Left ventricle myocardium inferior (tissue), 1 donor: ENCODE data around the gene ERC1. TPM values are rescaled to one million over a fixed set of nuclear protein-coding genes. Genes with fewer than 3 reads are reported as not detected.

Experiments used
- DNase-seq: peaks from one replicate; pipeline ENCODE4 v3.0.0-alpha.2; 2020
- H3K27ac ChIP-seq: fragments of 200-600 bp; replicated peaks from 2 replicates; pipeline ENCODE4 v1.8.0; 2021
- H3K27me3 ChIP-seq: fragments of 200-600 bp; 2 replicates; pipeline ENCODE4 v1.8.0; 2021; ENCODE audit warnings: low read depth
- H3K36me3 ChIP-seq: fragments of 200-600 bp; 2 replicates; pipeline ENCODE4 v1.8.0; 2021
- H3K4me1 ChIP-seq: fragments of 200-600 bp; 2 replicates; pipeline ENCODE4 v1.8.0; 2021
- H3K4me3 ChIP-seq: fragments of 200-600 bp; 2 replicates; pipeline ENCODE4 v1.8.0; 2021; ENCODE audit warnings: mild to moderate bottlenecking, moderate library complexity
- H3K9me3 ChIP-seq: fragments of 200-600 bp; replicated peaks from 2 replicates; pipeline ENCODE4 v1.8.0; 2021
- intact Hi-C: fragments of 100-400 bp; cut with micrococcal nuclease; formaldehyde crosslinking; loops from one replicate; pipeline ENCODE4 v1.11.0; 2022
- total RNA-seq: library from RNA; stranded (reverse); fragmentation: NEBNext Ultra II Directional; extraction: Animal tissue kit (Norgen Biotek cat#: 25700); gene quantifications from one replicate; pipeline ENCODE4 v1.2.1, GENCODE V29; 2021
- TF ChIP-seq, protein P1 (sequence below): fragments of 200-600 bp; IDR thresholded peaks from 2 replicates; pipeline ENCODE4 v1.8.0; 2021; ENCODE audit warnings: antibody characterized with exemption, mild to moderate bottlenecking, borderline replicate concordance
- donor health status: DM: no; HTN: yes; CAD: no; lungs with severe emphysema.

The ERC1 gene
- total RNA-seq, 1 donor from 2014 or later, result 50.8 TPM

DNA sequence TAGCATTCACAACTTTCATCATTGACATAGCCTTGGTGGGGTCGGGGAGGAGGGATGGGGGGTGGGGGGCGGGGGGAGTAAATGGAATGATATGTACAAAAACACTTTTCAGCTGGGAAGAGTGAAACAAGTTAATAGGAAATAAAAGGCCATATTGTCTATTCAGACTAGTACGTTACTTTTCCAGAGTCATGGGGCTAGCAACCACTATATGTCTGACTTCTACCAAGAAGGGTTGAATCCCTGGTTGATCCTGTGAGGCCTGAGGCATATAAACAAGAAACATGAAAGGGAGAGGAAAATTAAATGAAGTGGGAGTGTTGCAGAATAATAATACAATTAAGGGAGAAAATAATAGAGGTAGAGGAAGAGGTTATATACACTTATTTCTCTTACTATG lies 225.5 kb downstream of the ERC1 start:
- H3K27ac ChIP-seq, result peak overlapping the region; percentile 85
- no peaks in the 10 kb centered on the region for H3K36me3 ChIP-seq
- DNase-seq, result no peak
- H3K4me1 ChIP-seq, result peaks cover 82% of the 10 kb centered on the region
- no peaks in the 10 kb centered on the region for H3K27me3 ChIP-seq
- intact Hi-C loops, result no loop called here
- no peak overlapping the region for H3K4me3 ChIP-seq
- no peaks in the 10 kb centered on the region for H3K9me3 ChIP-seq
- TF ChIP-seq, protein P1, sequence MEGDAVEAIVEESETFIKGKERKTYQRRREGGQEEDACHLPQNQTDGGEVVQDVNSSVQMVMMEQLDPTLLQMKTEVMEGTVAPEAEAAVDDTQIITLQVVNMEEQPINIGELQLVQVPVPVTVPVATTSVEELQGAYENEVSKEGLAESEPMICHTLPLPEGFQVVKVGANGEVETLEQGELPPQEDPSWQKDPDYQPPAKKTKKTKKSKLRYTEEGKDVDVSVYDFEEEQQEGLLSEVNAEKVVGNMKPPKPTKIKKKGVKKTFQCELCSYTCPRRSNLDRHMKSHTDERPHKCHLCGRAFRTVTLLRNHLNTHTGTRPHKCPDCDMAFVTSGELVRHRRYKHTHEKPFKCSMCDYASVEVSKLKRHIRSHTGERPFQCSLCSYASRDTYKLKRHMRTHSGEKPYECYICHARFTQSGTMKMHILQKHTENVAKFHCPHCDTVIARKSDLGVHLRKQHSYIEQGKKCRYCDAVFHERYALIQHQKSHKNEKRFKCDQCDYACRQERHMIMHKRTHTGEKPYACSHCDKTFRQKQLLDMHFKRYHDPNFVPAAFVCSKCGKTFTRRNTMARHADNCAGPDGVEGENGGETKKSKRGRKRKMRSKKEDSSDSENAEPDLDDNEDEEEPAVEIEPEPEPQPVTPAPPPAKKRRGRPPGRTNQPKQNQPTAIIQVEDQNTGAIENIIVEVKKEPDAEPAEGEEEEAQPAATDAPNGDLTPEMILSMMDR, result no peak

- no peaks in the 10 kb centered on the region for H3K9me3 ChIP-seq
- no peak for DNase-seq
- H3K36me3 ChIP-seq, result no peaks in the 10 kb centered on the region
- H3K4me1 ChIP-seq, result peaks cover 78% of the 10 kb centered on the region
- peak overlapping the region; percentile 15 for H3K4me3 ChIP-seq
- TF ChIP-seq, protein P1, result no peak
- H3K27me3 ChIP-seq, result no peaks in the 10 kb centered on the region
- intact Hi-C loops, result no loop called here
- peak overlapping the region; percentile 85 for H3K27ac ChIP-seq
Measured at GRCh38 chr12:1217191-1217949, 226.3 kb downstream of the ERC1 start.

- H3K27ac ChIP-seq, result peak overlapping the region; percentile 85
- intact Hi-C loops, result no loop called here
- TF ChIP-seq, protein P1, result no peak
- DNase-seq, result no peak
- H3K27me3 ChIP-seq, result no peaks in the 10 kb centered on the region
- no peaks in the 10 kb centered on the region for H3K9me3 ChIP-seq
- H3K4me3 ChIP-seq, result peak overlapping the region; percentile 15
- peaks cover 72% of the 10 kb centered on the region for H3K4me1 ChIP-seq
- H3K36me3 ChIP-seq, result no peaks in the 10 kb centered on the region
Measured at GRCh38 chr12:1218369-1218768, 227.3 kb downstream of the ERC1 start.

DNA sequence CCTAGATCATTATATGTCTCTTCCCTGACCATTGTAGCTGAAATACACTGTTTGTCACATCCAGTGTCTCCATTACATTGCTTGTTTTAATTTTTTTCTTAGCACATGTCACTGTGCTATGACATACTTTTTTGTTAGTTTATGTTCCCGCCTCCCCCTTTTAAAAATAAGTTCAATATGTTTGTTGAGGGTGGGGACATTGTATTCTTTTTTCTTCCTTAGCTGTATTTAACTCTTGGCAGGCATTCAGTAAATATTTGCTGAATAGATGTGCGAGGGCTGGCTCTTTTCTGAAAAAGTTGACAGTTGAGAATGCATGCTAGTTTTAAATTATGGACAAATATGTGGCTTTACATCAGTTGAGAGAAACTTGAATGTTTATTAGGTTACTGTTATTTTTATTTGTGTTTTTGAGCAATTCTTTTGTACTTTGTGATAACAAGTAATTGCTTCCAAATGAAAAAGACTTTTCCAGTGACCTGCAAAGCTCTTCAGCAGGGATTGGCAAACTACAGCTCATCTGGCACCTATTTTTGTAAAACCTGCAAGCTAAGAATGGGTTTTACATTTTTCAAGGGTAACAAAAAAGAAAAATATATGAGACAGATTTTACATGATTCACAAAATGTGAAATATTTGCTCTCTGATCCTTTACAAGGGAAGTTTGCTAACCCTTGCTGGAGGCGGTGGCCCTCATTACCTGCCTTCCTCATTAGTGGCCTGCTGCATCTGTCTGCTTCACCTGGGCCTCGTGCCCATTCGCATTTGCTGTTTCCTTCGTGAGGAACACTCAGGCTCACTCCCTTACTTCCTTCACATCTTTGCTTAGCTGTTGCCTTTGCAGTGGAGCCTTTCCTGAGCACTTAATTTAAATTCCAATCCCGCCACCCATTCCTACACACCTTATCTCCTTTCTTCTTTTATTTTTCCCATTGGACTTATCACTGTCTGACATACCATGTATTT lies 229.4 kb downstream of the ERC1 start:
- intact Hi-C loops, result no loop called here
- TF ChIP-seq, protein P1, result no peak
- no peaks in the 10 kb centered on the region for H3K36me3 ChIP-seq
- H3K4me3 ChIP-seq, result no peak overlapping the region
- peaks cover 65% of the 10 kb centered on the region for H3K4me1 ChIP-seq
- no peaks in the 10 kb centered on the region for H3K9me3 ChIP-seq
- DNase-seq, result no peak
- no peaks in the 10 kb centered on the region for H3K27me3 ChIP-seq
- peak overlapping the region; percentile 85 for H3K27ac ChIP-seq

DNA sequence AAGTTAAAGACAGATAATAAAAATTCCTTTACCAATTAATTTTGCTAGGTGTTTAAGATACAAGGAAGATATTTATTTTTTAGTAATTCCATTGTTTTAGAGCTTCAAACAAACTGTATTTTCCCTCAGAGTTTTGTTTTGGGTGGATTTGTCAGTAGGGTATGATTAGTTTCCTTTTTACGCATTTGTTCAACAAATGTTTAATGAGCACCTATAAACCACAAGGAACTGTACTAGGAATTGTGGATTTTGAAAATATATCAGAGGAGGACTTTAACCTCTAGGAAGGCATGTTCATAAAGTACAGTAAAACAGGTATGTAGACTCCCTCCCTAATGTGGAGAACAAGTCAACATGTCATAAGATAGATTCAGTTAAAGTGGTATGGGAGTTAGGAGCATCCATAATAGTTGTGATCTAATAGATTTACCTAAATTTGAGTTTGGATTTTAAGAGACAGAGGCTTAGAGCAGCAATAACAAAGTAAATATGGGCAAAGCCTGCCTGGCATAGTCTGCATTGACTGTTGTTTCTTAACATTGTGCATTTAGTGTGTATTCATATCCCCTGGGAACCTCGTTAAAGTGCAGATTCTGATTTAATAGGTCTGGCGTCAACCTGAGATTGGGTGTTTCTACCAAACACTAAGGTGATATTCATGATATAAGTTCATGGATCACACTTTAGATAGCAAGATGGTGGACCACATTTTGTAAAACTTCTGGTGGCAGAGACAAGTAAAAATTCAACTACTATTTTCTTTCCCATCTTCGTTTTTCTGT lies 232.0 kb downstream of the ERC1 start:
- TF ChIP-seq, protein P1, result no peak
- no peaks in the 10 kb centered on the region for H3K27me3 ChIP-seq
- intact Hi-C loops, result no loop called here
- no peaks in the 10 kb centered on the region for H3K9me3 ChIP-seq
- H3K36me3 ChIP-seq, result no peaks in the 10 kb centered on the region
- H3K4me3 ChIP-seq, result no peak overlapping the region
- no peak overlapping the region for H3K27ac ChIP-seq
- peaks cover 39% of the 10 kb centered on the region for H3K4me1 ChIP-seq
- no peak for DNase-seq
